Astrocyte (in vitro differentiated cells and primary cell): Measurements from ENCODE around the gene OPN1SW.

Source experiments
- EZH2 ChIP-seq: IDR thresholded peaks from 2 replicates; pipeline ENCODE4 v1.6.1; 2012; ENCODE audit warnings: mild to moderate bottlenecking, low read length, inconsistent platforms; ENCODE audit not compliant: insufficient read depth
- TF ChIP-seq, protein P1 (sequence below): IDR thresholded peaks from 2 replicates; pipeline ENCODE4 v1.5.1; 2011; ENCODE audit warnings: low read depth, mild to moderate bottlenecking, inconsistent platforms, low read length, moderate library complexity; ENCODE audit not compliant: insufficient read depth

- TF ChIP-seq, protein P1, sequence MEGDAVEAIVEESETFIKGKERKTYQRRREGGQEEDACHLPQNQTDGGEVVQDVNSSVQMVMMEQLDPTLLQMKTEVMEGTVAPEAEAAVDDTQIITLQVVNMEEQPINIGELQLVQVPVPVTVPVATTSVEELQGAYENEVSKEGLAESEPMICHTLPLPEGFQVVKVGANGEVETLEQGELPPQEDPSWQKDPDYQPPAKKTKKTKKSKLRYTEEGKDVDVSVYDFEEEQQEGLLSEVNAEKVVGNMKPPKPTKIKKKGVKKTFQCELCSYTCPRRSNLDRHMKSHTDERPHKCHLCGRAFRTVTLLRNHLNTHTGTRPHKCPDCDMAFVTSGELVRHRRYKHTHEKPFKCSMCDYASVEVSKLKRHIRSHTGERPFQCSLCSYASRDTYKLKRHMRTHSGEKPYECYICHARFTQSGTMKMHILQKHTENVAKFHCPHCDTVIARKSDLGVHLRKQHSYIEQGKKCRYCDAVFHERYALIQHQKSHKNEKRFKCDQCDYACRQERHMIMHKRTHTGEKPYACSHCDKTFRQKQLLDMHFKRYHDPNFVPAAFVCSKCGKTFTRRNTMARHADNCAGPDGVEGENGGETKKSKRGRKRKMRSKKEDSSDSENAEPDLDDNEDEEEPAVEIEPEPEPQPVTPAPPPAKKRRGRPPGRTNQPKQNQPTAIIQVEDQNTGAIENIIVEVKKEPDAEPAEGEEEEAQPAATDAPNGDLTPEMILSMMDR = no peak
- TF ChIP-seq EZH2 = no peak
Measured at GRCh38 chr7:128799451-128799850, 23.9 kb upstream of the OPN1SW start.
